GM13976 (cell line): ENCODE data around the gene CIAO1.

Source experiments
- DNase-seq: peaks from one replicate; pipeline ENCODE4 v3.0.0; 2012; ENCODE audit warnings: low spot score
- CTCF ChIP-seq: IDR thresholded peaks from 2 replicates; pipeline ENCODE4 v1.5.1; 2012; ENCODE audit warnings: borderline replicate concordance, mild to moderate bottlenecking; ENCODE audit not compliant: insufficient read depth; ENCODE audit errors: extremely low read depth, missing control alignments, control extremely low read depth
- in situ Hi-C: fragments of 300-500 bp; cut with MboI; formaldehyde crosslinking; loops from one replicate; pipeline ENCODE4 v1.12.0; 2022; ENCODE audit warnings: low sequenced_read_pairs, mixed read lengths, inconsistent platforms; ENCODE audit not compliant: unreplicated experiment

CIAO1 gene

DNA sequence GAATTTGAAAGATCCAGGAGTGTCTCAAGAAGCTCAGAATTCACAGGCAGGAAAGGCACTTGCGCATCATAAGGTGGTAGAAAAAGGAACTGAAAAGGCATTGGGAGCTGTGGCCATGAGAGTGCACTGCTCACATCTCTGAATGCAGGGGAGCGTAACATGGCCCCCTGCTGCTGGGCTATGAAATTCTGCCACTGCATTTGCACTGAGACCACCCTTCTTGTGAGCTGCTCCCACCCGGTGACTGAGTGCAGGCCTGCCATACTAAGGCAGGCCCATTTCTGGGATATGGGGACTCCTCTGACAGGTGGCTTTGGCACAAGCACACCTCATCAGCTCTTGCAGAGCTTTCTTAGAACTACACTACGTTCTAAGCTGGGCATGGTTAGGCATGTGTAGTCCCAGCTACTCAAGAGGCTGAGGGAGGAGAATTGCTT, 32.1 kb upstream of the CIAO1 start:
- in situ Hi-C loops, result no loop called here
- DNase-seq, result peak; percentile 62
- peak; percentile 41 for TF ChIP-seq CTCF

DNA sequence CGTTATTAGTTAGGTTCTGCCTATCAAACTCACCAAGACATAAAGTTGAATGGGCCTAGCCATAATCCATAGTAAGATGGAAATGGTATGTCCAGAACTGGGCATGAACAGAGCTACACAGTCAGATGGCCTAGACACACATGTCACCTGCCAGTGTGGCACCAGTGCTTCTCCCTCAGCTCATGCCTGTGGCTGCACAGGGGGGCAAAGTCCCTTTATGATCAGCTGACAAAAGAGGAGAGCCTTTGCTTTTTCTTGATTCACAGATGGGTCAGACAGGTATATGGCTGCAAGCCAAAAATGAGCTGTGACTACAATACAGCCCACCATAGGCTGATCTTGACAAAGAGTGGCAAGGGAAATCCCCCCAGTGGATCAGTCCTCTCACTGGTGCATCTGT, 29.1 kb upstream of the CIAO1 start:
- TF ChIP-seq CTCF, result no peak
- in situ Hi-C loops, result no loop called here

DNA sequence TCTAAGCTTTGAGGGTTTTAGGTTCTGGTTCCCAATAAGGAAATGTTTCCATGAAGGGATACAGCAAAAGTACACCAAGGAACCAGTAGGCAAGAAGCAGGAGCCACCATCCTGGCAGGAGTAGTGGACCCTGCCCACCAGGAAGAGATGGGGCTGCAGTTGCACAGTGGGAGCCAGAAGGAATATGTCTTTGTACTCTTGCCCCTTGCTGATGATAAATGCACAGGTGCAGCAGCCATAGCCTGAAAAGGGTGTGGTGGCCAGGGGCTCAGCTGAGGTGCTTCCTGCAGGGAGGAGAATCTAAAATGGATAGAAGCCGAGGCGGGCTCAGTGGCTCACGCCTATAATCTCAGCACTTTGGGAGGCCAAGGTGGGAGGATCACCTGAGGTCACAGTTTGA, 27.8 kb upstream of the CIAO1 start:
- no peak for TF ChIP-seq CTCF
- no peak for DNase-seq
- in situ Hi-C loops, result no loop called here

More for the DNA sequence above, 29.1 kb upstream of the CIAO1 start:
- DNase-seq, result no peak

GRCh38 chr2:96239091-96239490, 26.9 kb upstream of the CIAO1 start:
- TF ChIP-seq CTCF, result no peak
- in situ Hi-C loops, result no loop called here
- DNase-seq, result no peak

DNA sequence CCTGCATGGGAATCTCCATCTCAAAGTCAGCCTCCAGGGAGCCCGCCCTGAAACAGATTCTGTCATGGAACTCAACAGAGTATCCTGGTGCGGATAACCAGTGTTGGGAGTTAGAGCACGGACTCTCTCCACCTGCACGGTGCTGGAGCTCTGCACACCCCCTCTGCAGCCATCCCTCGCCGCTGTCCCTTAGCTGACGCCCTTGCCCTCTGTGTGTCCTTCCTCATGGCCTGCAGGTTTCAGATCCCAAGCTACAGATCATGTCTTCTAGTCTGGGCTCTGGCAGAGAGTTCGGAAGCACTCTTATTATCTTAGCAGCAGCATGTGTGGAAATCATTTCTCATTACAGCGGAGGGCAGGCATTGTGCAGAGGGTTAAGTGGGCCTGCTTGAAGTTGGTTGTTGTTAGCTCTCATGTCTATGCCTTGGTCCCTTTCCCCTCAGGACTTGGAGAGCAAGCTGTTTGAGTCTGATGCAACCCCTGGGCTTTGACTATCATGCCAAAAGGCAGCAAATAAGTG, 26.2 kb upstream of the CIAO1 start:
- no peak for TF ChIP-seq CTCF
- in situ Hi-C loops, result no loop called here
- DNase-seq, result no peak

- no peak for DNase-seq
- in situ Hi-C loops, result no loop called here
- TF ChIP-seq CTCF, result no peak
Observed at GRCh38 chr2:96240341-96241038, 25.5 kb upstream of the CIAO1 start.
